Measurements from ENCODE around the gene RBX1.
"Not testable (repeated sequence)": the region's sequence is repeated elsewhere in the genome, so short reads cannot be mapped to it uniquely, and the experiment has no call there.

RBX1 gene

GRCh38 chr22:40950962-40951794 is at the start of gene RBX1:
Gene RBX1, plus strand, starts transcription at chr22:40951378. Its CDS starts 21 bp downstream, at chr22:40951399.
- DNase-seq = peak; percentile 85 to 100 (median 98)

- DNase-seq = no peak
These were observed 47.1 kb upstream of the RBX1 start for GRCh38 chr22:40904101-40904500.

- DNase-seq = no peak
These were observed 42.3 kb upstream of the RBX1 start for GRCh38 chr22:40908895-40909294.

GRCh38 chr22:40911772-40912171 is 39.4 kb upstream of the RBX1 start:
- DNase-seq = no peak

GRCh38 chr22:40912987-40913386 is 38.2 kb upstream of the RBX1 start:
- DNase-seq = not testable (repeated sequence)

GRCh38 chr22:40919446-40919845 is 31.7 kb upstream of the RBX1 start:
- no peak for DNase-seq

GRCh38 chr22:40920526-40920925 is 30.7 kb upstream of the RBX1 start:
- DNase-seq = no peak

GRCh38 chr22:40922484-40923303 is 28.5 kb upstream of the RBX1 start:
- DNase-seq = peak in 2 of 58 donors; percentile 23 to 24

GRCh38 chr22:40928657-40929056 is 22.5 kb upstream of the RBX1 start:
- DNase-seq = no peak

- DNase-seq = no peak
These were observed 18.8 kb upstream of the RBX1 start for GRCh38 chr22:40932396-40932795.

- DNase-seq = no peak
These were observed 12.0 kb upstream of the RBX1 start for GRCh38 chr22:40939202-40939601.

GRCh38 chr22:40951795-40952605 is 822 bp downstream of the RBX1 start:
- DNase-seq = peak in 1 of 58 donors; percentile 91

GRCh38 chr22:40953471-40953870 is 2.3 kb downstream of the RBX1 start:
- no peak for DNase-seq

GRCh38 chr22:40954113-40954512 is 2.9 kb downstream of the RBX1 start:
- DNase-seq = no peak

GRCh38 chr22:40955571-40955970 is 4.4 kb downstream of the RBX1 start:
- DNase-seq = no peak

- DNase-seq = no peak
These were observed 6.4 kb downstream of the RBX1 start for GRCh38 chr22:40957601-40958000.

GRCh38 chr22:40958299-40958698 is 7.1 kb downstream of the RBX1 start:
- no peak for DNase-seq

GRCh38 chr22:40960145-40960544 is 9.0 kb downstream of the RBX1 start:
- no peak for DNase-seq

- DNase-seq = no peak
These were observed 15.0 kb downstream of the RBX1 start for GRCh38 chr22:40965936-40966725.

- DNase-seq = no peak
These were observed 15.5 kb downstream of the RBX1 start for GRCh38 chr22:40966726-40967085.

Data from anterior cingulate cortex (tissue), 58 donors.